HepG2 (cell line): Measurements from ENCODE around the gene STX8. TPM values are rescaled to one million over a fixed set of nuclear protein-coding genes. Genes with fewer than 3 reads are reported as not detected.

Experiments
- ATAC-seq: fragments of 200-7000 bp; cut with Tn5 transposase; 3 replicates; pipeline ENCODE4 v1.9.1; 2020; ENCODE audit warnings: mild to moderate bottlenecking, moderate library complexity
- BruUV-seq: library from RNA; stranded (reverse); fragments of 400-500 nt; replicated peaks from 2 replicates; lab custom pipeline; 2021; lab: Mats Ljungman, UMichigan
- CTCF ChIA-PET: fragments of 300-600 bp; formaldehyde crosslinking; extraction: SDS; loops from one replicate; lab custom pipeline; 2021; ENCODE audit warnings: low total read pairs, inconsistent platforms, low intra/inter-chr PET ratio; lab: Yijun Ruan, JAX
- POLR2A ChIA-PET: fragments of 350-600 bp; sonication (Branson Sonifier 250); formaldehyde crosslinking; loops from one replicate; lab custom pipeline; 2020; ENCODE audit warnings: antibody characterized with exemption, inconsistent platforms; lab: Yijun Ruan, JAX
- DNase-seq: peaks from one replicate; pipeline ENCODE4 v3.0.0-alpha.2; 2015; ENCODE audit warnings: low spot score
- FAIRE-seq: peaks from 3 replicates; lab custom pipeline; 2011; peaks lifted over from hg19 to GRCh38; lab: Jason Lieb, UNC
- H2AFZ ChIP-seq: one replicate; pipeline ENCODE4 v1.6.1; 2011; ENCODE audit warnings: low read length, inconsistent platforms
- H3K27ac ChIP-seq: fragments of 300-600 bp; 3 replicates; pipeline ENCODE4 v1.8.0; 2011; ENCODE audit warnings: mixed run types, mild to moderate bottlenecking, mixed read lengths, low read length, inconsistent platforms; ENCODE audit not compliant: insufficient read depth; ENCODE audit errors: extremely low read length
- H3K27me3 ChIP-seq, 2 experiments: fragments of 200-600 bp in 1 of 2; 2 replicates in 1 of 2; 3 replicates in 1 of 2; pipeline versions ENCODE4 v1.6.0 to v1.8.0; 2011; ENCODE audit warnings: low read length in 2 of 2, mild to moderate bottlenecking in 2 of 2, moderate library complexity in 2 of 2, inconsistent platforms in 1 of 2; ENCODE audit not compliant: insufficient read depth in 2 of 2, control insufficient read depth in 1 of 2
- H3K36me3 ChIP-seq, 2 experiments: fragments of 200-600 bp in 1 of 2; replicated peaks in 1 of 2; 2 replicates in 1 of 2; 3 replicates in 1 of 2; pipeline versions ENCODE4 v1.5.1 to v1.8.0; 2011; ENCODE audit warnings: low read length in 2 of 2, inconsistent platforms in 1 of 2; ENCODE audit not compliant: insufficient read depth in 2 of 2, control insufficient read depth in 1 of 2
- H3K4me1 ChIP-seq: 2 replicates; pipeline ENCODE4 v1.5.1; 2012; ENCODE audit warnings: low read length, inconsistent platforms; ENCODE audit not compliant: insufficient read depth
- H3K4me2 ChIP-seq: 2 replicates; pipeline ENCODE4 v1.6.0; 2011; ENCODE audit warnings: low read depth, low read length, inconsistent platforms
- H3K4me3 ChIP-seq, 3 experiments: fragments of 200-600 bp in 1 of 3; sonication (generic), shearing (Covaris generic) in 1 of 3; replicated peaks in 1 of 3; 2 replicates each; pipeline ENCODE4 v1.5.1; 2011 to 2016; ENCODE audit warnings: low read length in 3 of 3, inconsistent platforms in 2 of 3, low read depth in 2 of 3, mild to moderate bottlenecking in 2 of 3, control low read depth in 1 of 3, mixed read lengths in 1 of 3; ENCODE audit not compliant: insufficient read depth in 1 of 3
- H3K79me2 ChIP-seq: one replicate; pipeline ENCODE4 v1.6.1; 2011; ENCODE audit warnings: low read length, inconsistent platforms; ENCODE audit not compliant: insufficient read depth
- H3K9ac ChIP-seq: 2 replicates; pipeline ENCODE4 v1.6.0; 2011; ENCODE audit warnings: mild to moderate bottlenecking, low read depth, low read length, inconsistent platforms; ENCODE audit not compliant: insufficient read depth
- H3K9me3 ChIP-seq: 2 replicates; pipeline ENCODE4 v1.5.1; 2012; ENCODE audit warnings: mild to moderate bottlenecking, low read length
- H4K20me1 ChIP-seq: 2 replicates; pipeline ENCODE4 v1.6.0; 2011; ENCODE audit warnings: inconsistent platforms, mild to moderate bottlenecking, low read length, moderate library complexity; ENCODE audit not compliant: insufficient read depth
- CEBPB ChIP-seq: IDR thresholded peaks from 2 replicates; pipeline ENCODE4 v1.6.1; 2011; ENCODE audit warnings: low read depth, low read length, improper control_type of control experiment, borderline replicate concordance
- CENPT ChIP-seq: sonication (generic); formaldehyde crosslinking; IDR thresholded peaks from 2 replicates; pipeline ENCODE4 v1.8.0; 2022; ENCODE audit warnings: low read depth, mild to moderate bottlenecking, moderate library complexity, missing genetic modification reagents
- NFE2L2 ChIP-seq: fragments of 150-350 bp; IDR thresholded peaks from 2 replicates; pipeline ENCODE4 v1.6.1; 2014; ENCODE audit warnings: low read length
- ONECUT2 ChIP-seq: sonication (generic); formaldehyde crosslinking; IDR thresholded peaks from 2 replicates; pipeline ENCODE4 v1.4.0; 2020; ENCODE audit warnings: missing genetic modification reagents
- PRMT3 ChIP-seq: sonication (generic); formaldehyde crosslinking; IDR thresholded peaks from 2 replicates; pipeline ENCODE4 v1.8.1; 2022; ENCODE audit warnings: low read depth, mild to moderate bottlenecking, moderate library complexity, missing genetic modification reagents, borderline replicate concordance
- SP5 ChIP-seq: IDR thresholded peaks from 2 replicates; pipeline ENCODE4 v1.6.1; 2016; ENCODE audit warnings: low read depth, borderline replicate concordance
- STAG1 ChIP-seq: sonication (generic); formaldehyde crosslinking; IDR thresholded peaks from 2 replicates; pipeline ENCODE4 v1.4.0; 2020; ENCODE audit warnings: missing genetic modification reagents
- ZFP62 ChIP-seq: sonication (generic); formaldehyde crosslinking; IDR thresholded peaks from 2 replicates; pipeline ENCODE4 v1.4.0; 2020; ENCODE audit warnings: missing genetic modification reagents
- ZNF101 ChIP-seq: sonication (generic); formaldehyde crosslinking; IDR thresholded peaks from 2 replicates; pipeline ENCODE4 v1.4.0; 2020; ENCODE audit warnings: mild to moderate bottlenecking, low read depth, missing genetic modification reagents, borderline replicate concordance
- ZNF317 ChIP-seq: sonication (generic); formaldehyde crosslinking; IDR thresholded peaks from 2 replicates; pipeline ENCODE4 v1.5.0; 2020; ENCODE audit warnings: mild to moderate bottlenecking, missing genetic modification reagents
- WGBS: methylation state at CpG from one replicate; pipeline ENCODE4 v1.1.6; 2017; ENCODE audit warnings: low lambda C conversion rate; 5-methylcytosine and 5-hydroxymethylcytosine counted together
- in situ Hi-C: cut with HindIII; loops from 2 replicates; pipeline ENCODE4 v1.10.0; 2017; ENCODE audit warnings: low pct_unique_long_range_greater_than_20kb; ENCODE audit not compliant: extremely low pct_ligation_motif_present
- intact Hi-C: fragments of 100-400 bp; cut with micrococcal nuclease; formaldehyde crosslinking; loops from one replicate; pipeline ENCODE4 v1.10.0; 2022; ENCODE audit not compliant: unreplicated experiment
- polyA plus RNA-seq, 8 experiments: library from polyadenylated mRNA; depleted of rRNA in 3 of 8; stranded (reverse) in 7 of 8; unstranded in 1 of 8; fragments of >200 nt; fragmentation: Illumina TruSeq in 4 of 8; extraction: Trizol in 4 of 8; gene quantifications; 2 replicates each; pipeline versions ENCODE4 v1.2.1 to v1.2.3, GENCODE V29; 2011 to 2016; ENCODE audit warnings: low read depth in 4 of 8, missing spikeins in 1 of 8, mixed read lengths in 1 of 8; ENCODE audit not compliant: insufficient read depth in 1 of 8
- total RNA-seq, 5 experiments: library from RNA; depleted of rRNA; stranded (reverse); fragments of >200 nt; fragmentation: Illumina TruSeq; extraction: Trizol; gene quantifications; 2 replicates each; pipeline ENCODE4 v1.2.3, GENCODE V29; 2016; ENCODE audit warnings: low read depth in 1 of 5
- TF ChIP-seq, protein P1 (sequence below): sonication (generic); formaldehyde crosslinking; IDR thresholded peaks from 2 replicates; pipeline ENCODE4 v1.4.0; 2020; ENCODE audit warnings: mild to moderate bottlenecking, low read depth, missing genetic modification reagents
- TF ChIP-seq, protein P2 (sequence below): sonication (generic); formaldehyde crosslinking; IDR thresholded peaks from 2 replicates; pipeline ENCODE4 v1.4.0; 2020; ENCODE audit warnings: mild to moderate bottlenecking, missing genetic modification reagents
- TF ChIP-seq, protein P3 (sequence below), 2 experiments: sonication (generic) in 1 of 2; formaldehyde crosslinking in 1 of 2; IDR thresholded peaks; 2 replicates each; pipeline versions ENCODE4 v1.4.0 to v1.6.1; 2016 to 2020; ENCODE audit warnings: borderline replicate concordance in 1 of 2, low read depth in 1 of 2, mild to moderate bottlenecking in 1 of 2, missing genetic modification reagents in 1 of 2

STX8 gene
- total and polyA plus RNA-seq, 2 of the 13 experiments (the other 11 are each of a cell fraction or from before 2014, with no cell fraction given) = 36.4 to 53.6 TPM

DNA sequence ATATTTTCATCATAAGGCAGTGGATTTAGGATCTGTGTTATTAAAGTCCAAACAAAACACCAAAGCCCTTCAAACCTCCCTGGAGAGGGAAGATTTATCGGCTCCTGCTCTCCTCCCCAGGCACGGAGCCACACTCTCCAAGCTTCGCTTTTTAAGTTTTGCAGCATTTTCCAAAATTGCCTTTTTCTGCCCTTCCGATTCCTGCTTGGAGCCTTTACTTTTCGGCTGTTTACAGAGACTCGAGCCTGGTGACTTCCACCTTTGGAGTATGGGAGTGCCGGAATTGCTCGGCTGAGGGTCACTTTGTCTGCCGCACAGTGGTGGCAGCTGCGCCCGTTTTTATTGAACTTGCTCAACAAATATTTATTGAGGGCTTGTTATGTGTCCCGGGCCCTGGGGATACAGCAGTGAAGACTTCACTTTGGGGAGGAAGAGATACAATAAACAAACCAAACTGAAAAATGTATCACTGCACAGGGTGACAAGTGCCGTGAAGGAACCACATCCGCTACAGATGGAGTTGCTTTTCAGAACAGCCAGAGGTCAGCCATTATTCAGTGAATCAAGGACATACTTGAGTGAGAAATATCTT is 368.8 kb downstream of the STX8 start:
- TF ChIP-seq ONECUT2 (no peak), ZFP62 (no peak), CEBPB (no peak), STAG1 (CRISPR knock-in tag) (no peak), CENPT (no peak), ZNF101 (no peak), ZNF317 (CRISPR knock-in tag) (no peak), PRMT3 (no peak), NFE2L2 (no peak), SP5 (CRISPR knock-in tag) (no peak)
- TF ChIP-seq, protein P1, sequence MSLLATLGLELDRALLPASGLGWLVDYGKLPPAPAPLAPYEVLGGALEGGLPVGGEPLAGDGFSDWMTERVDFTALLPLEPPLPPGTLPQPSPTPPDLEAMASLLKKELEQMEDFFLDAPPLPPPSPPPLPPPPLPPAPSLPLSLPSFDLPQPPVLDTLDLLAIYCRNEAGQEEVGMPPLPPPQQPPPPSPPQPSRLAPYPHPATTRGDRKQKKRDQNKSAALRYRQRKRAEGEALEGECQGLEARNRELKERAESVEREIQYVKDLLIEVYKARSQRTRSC (CRISPR knock-in tag) = no peak
- TF ChIP-seq, protein P2, sequence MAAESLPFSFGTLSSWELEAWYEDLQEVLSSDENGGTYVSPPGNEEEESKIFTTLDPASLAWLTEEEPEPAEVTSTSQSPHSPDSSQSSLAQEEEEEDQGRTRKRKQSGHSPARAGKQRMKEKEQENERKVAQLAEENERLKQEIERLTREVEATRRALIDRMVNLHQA (CRISPR knock-in tag) = no peak
- TF ChIP-seq, protein P3, sequence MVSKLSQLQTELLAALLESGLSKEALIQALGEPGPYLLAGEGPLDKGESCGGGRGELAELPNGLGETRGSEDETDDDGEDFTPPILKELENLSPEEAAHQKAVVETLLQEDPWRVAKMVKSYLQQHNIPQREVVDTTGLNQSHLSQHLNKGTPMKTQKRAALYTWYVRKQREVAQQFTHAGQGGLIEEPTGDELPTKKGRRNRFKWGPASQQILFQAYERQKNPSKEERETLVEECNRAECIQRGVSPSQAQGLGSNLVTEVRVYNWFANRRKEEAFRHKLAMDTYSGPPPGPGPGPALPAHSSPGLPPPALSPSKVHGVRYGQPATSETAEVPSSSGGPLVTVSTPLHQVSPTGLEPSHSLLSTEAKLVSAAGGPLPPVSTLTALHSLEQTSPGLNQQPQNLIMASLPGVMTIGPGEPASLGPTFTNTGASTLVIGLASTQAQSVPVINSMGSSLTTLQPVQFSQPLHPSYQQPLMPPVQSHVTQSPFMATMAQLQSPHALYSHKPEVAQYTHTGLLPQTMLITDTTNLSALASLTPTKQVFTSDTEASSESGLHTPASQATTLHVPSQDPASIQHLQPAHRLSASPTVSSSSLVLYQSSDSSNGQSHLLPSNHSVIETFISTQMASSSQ (IDR thresholded peaks at IDR 0.05; ENCODE audit: low read depth) = no peak
- TF ChIP-seq, protein P3 (CRISPR knock-in tag; IDR thresholded peaks at IDR 0.05; ENCODE audit: borderline replicate concordance) = no peak
- TF ChIP-seq, all 625 proteins: peak for 0
- H3K27ac ChIP-seq = no peak overlapping the region
- WGBS = 18% methylated on average over 14 of the region's 14 CpGs
- H2AFZ ChIP-seq = no peak overlapping the region
- peaks cover 7 to 44% of the 10 kb centered on the region in 2 experiments; a peak in 2 of 5 replicates for H3K27me3 ChIP-seq
- ChIA-PET CTCF (no interaction called here), POLR2A (no interaction called here)
- H3K4me1 ChIP-seq = 0 out of 2 replicates have a peak, but pooled peaks cover 9% of the 10 kb centered on the region
- no peaks in the 10 kb centered on the region for H3K36me3 ChIP-seq
- DNase-seq (no peak), ATAC-seq (peak; percentile 55; the same call in 2 of the 3 replicates), FAIRE-seq (no peak)
- H3K4me3 ChIP-seq = no peak overlapping the region
- in situ Hi-C loops (no loop called here), intact Hi-C loops (no loop called here)
- H3K79me2 ChIP-seq = no peaks in the 10 kb centered on the region
- no peak overlapping the region for H3K9ac ChIP-seq
- H3K4me2 ChIP-seq = 0 out of 2 replicates have a peak overlapping the region, but pooled peaks have one; percentile 23
- no peaks in the 10 kb centered on the region for H3K9me3 ChIP-seq
- BruUV-seq = no TSS peak
- no peaks in the 10 kb centered on the region for H4K20me1 ChIP-seq
